ENCODE results near the gene TEX48.

Gene TEX48

GRCh38 chr9:114643001-114643400 is 39.0 kb downstream of the TEX48 start:
- TF ChIP-seq ISL1 (CRISPR knock-in tag; IDR thresholded peaks at IDR 0.05), result no peak
- TF ChIP-seq TSHZ2 (CRISPR knock-in tag; IDR thresholded peaks at IDR 0.05), result no peak
- TF ChIP-seq, protein P1, sequence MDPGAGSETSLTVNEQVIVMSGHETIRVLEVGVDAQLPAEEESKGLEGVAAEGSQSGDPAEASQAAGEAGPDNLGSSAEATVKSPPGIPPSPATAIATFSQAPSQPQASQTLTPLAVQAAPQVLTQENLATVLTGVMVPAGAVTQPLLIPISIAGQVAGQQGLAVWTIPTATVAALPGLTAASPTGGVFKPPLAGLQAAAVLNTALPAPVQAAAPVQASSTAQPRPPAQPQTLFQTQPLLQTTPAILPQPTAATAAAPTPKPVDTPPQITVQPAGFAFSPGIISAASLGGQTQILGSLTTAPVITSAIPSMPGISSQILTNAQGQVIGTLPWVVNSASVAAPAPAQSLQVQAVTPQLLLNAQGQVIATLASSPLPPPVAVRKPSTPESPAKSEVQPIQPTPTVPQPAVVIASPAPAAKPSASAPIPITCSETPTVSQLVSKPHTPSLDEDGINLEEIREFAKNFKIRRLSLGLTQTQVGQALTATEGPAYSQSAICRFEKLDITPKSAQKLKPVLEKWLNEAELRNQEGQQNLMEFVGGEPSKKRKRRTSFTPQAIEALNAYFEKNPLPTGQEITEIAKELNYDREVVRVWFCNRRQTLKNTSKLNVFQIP (CRISPR knock-in tag; IDR thresholded peaks at IDR 0.05; ENCODE audit: borderline replicate concordance, low read depth), result no peak
- no peak for TF ChIP-seq CREB5 (CRISPR knock-in tag; IDR thresholded peaks at IDR 0.05; ENCODE audit: low read depth)
- TF ChIP-seq ZC3H10 (CRISPR knock-in tag; IDR thresholded peaks at IDR 0.05), result no peak
- no peak for TF ChIP-seq ZNF565 (CRISPR knock-in tag; conservative IDR thresholded peaks at IDR 0.05; ENCODE audit: low read depth)
- TF ChIP-seq ZFP3 (CRISPR knock-in tag; IDR thresholded peaks at IDR 0.05), result no peak
- TF ChIP-seq RARB (CRISPR knock-in tag; IDR thresholded peaks at IDR 0.05), result no peak
- TF ChIP-seq TOX (CRISPR knock-in tag; IDR thresholded peaks at IDR 0.05; ENCODE audit: borderline replicate concordance), result no peak
- TF ChIP-seq PPARA (CRISPR knock-in tag; IDR thresholded peaks at IDR 0.05; ENCODE audit: borderline replicate concordance), result no peak
- no peak for TF ChIP-seq SNAI2 (CRISPR knock-in tag; IDR thresholded peaks at IDR 0.05)
- no peak for TF ChIP-seq PATZ1 (CRISPR knock-in tag; IDR thresholded peaks at IDR 0.05; ENCODE audit: borderline replicate concordance)
- no peak for TF ChIP-seq ZFP30 (CRISPR knock-in tag; IDR thresholded peaks at IDR 0.05)
- TF ChIP-seq ARNTL (CRISPR knock-in tag; IDR thresholded peaks at IDR 0.05; ENCODE audit: borderline replicate concordance, low read depth), result no peak
- no peak for TF ChIP-seq CSDC2 (CRISPR knock-in tag; IDR thresholded peaks at IDR 0.05)
- no peak for ATAC-seq

DNA sequence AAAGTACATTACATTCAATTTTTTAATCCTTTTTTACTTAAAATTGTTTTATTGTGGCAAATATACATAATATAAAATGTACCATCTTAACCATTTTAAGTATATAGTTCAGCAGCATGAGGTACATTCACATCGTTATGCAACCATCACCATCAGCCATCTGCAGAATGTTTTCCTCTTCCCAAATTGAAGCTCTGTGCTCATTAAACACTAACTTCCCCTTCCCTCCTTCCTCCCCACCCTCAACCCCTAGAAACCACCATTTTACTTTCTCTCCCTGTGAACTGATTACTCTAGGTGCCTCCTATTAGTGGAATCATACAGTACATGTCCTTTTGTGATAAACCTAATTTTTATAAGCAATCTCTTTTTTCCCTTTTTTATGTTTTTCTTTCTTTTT is 40.0 kb downstream of the TEX48 start:
- no peak for ATAC-seq
- TF ChIP-seq CSDC2 (CRISPR knock-in tag; IDR thresholded peaks at IDR 0.05), result no peak
- TF ChIP-seq TCF4 (CRISPR knock-in tag; IDR thresholded peaks at IDR 0.05; ENCODE audit: borderline replicate concordance), result no peak
- no peak for TF ChIP-seq CREB5 (CRISPR knock-in tag; IDR thresholded peaks at IDR 0.05; ENCODE audit: low read depth)
- TF ChIP-seq ZNF70 (CRISPR knock-in tag; IDR thresholded peaks at IDR 0.05), result no peak

GRCh38 chr9:114638404-114638803 is 43.6 kb downstream of the TEX48 start:
- TF ChIP-seq GLIS3 (CRISPR knock-in tag; IDR thresholded peaks at IDR 0.05), result no peak
- TF ChIP-seq, protein P1 (CRISPR knock-in tag; IDR thresholded peaks at IDR 0.05; ENCODE audit: borderline replicate concordance, low read depth), result no peak
- no peak for TF ChIP-seq ARNTL (CRISPR knock-in tag; IDR thresholded peaks at IDR 0.05; ENCODE audit: borderline replicate concordance, low read depth)
- no peak for TF ChIP-seq ZNF70 (CRISPR knock-in tag; IDR thresholded peaks at IDR 0.05)
- no peak for TF ChIP-seq CSDC2 (CRISPR knock-in tag; IDR thresholded peaks at IDR 0.05)
- no peak for TF ChIP-seq OSR1 (CRISPR knock-in tag; IDR thresholded peaks at IDR 0.05)
- no peak for TF ChIP-seq TCF4 (CRISPR knock-in tag; IDR thresholded peaks at IDR 0.05; ENCODE audit: borderline replicate concordance)
- TF ChIP-seq ZFP30 (CRISPR knock-in tag; IDR thresholded peaks at IDR 0.05), result no peak
- no peak for TF ChIP-seq ZNF8 (CRISPR knock-in tag; IDR thresholded peaks at IDR 0.05)
- TF ChIP-seq PPARA (CRISPR knock-in tag; IDR thresholded peaks at IDR 0.05; ENCODE audit: borderline replicate concordance), result no peak
- no peak for TF ChIP-seq TSHZ2 (CRISPR knock-in tag; IDR thresholded peaks at IDR 0.05)
- TF ChIP-seq ESRRG (CRISPR knock-in tag; IDR thresholded peaks at IDR 0.05), result no peak
- TF ChIP-seq ZNF565 (CRISPR knock-in tag; conservative IDR thresholded peaks at IDR 0.05; ENCODE audit: low read depth), result no peak
- no peak for ATAC-seq

Measured in SK-N-SH treated with all-trans-retinoic acid at 6 μM for 48 hours (cell line).